AG08395 (cell line): ENCODE data around the gene RAB39A.

Experiments
- DNase-seq: peaks from one replicate; pipeline ENCODE4 v3.0.0; 2012; ENCODE audit warnings: mixed read lengths, low spot score

RAB39A gene

DNA sequence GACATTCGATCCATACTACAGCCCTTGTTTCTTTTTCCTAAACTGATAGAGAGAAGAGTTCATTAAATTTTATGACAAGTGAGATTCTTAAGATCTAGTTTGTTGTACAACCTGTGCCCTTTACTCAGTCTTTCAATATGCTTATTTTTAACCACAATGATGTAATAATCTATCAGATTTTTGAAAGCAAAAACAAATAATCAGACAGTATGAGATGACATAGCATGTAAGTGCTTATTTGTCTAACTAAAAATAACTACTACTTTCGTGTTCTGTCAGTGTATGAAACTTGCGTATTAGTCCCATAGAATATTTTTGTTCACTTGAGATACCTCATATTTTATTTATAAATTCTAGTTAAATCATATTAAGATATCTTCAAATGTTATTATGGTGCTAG lies 33.2 kb downstream of the RAB39A start:
- DNase-seq = no peak

DNA sequence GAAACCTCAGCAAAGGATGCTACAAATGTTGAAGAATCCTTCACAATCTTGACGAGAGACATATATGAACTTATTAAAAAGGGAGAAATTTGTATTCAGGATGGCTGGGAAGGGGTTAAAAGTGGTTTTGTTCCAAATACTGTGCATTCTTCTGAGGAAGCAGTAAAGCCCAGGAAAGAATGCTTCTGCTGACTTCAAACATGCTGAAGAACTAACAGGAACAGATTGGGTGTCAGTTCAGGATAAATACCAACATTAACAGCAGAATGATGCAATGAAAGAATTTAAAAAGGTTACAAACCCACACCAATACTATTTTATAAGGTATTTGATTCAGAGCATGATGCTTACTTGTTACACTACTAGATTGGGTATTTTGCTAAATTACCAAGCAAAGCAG lies 33.9 kb downstream of the RAB39A start:
- DNase-seq = no peak

DNA sequence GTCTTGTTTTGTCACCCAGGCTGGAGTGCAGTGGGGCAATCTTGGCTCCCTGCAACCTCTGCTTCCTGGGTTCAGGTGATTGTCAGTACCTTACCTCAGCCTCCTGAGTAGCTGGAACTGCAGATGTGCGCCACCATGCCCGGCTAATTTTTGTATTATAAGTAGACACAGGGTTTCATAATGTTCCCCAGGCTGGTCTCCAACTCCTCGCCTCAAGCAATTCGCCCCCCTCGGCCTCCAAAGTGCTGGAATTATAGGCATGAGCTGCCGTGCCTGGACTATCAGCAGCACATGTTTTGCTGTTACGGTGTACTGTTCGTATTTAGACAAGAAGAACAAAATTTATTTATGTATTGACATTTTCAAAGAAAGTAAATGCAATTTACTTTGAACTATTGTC lies 34.8 kb downstream of the RAB39A start:
- no peak for DNase-seq

GRCh38 chr11:107969219-107969618 lies 41.0 kb downstream of the RAB39A start:
- DNase-seq = no peak

GRCh38 chr11:107970049-107970448 lies 41.8 kb downstream of the RAB39A start:
- DNase-seq = no peak

- no peak for DNase-seq
These were observed 45.4 kb downstream of the RAB39A start for GRCh38 chr11:107973641-107974040.

DNA sequence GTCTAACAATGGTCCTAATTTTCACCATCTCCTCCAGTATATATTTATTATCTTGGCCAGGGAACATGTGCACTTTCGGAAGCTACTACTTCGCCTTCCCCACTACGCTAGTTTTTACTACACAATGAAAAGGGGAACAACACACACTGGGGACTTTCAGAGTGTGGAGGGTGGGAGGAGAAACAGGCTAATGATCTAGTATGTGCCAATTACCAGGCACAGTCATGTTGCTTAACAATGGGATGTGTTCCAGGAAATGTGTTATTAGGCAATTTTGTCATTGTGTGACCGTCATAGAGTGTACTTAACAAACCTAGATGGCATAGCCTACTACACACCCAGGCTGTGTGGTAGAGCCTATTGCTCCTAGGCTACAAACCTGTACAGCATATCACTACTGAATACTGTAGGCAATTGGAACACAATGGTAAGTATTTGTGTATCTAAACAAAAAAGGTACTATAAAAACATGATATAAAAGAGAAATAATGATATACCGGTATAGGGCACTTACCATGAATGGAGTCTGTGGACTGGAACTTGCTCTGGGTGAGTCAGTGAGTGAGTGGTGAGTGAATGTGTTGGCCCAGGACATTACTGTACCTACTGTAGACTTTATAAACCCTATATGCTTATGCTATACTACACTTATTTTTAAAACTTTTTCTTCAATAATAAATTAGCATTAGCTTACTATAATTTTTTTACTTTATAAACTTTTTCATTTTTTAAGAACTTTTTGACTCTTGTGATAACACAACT lies 60.3 kb downstream of the RAB39A start:
- no peak for DNase-seq

GRCh38 chr11:107991868-107992414 lies 63.7 kb downstream of the RAB39A start:
- DNase-seq = no peak

- DNase-seq = no peak
These were observed 67.9 kb downstream of the RAB39A start for GRCh38 chr11:107996006-107996776.

GRCh38 chr11:107998761-107999160 lies 70.5 kb downstream of the RAB39A start:
- DNase-seq = no peak

GRCh38 chr11:107999759-108000455 lies 71.7 kb downstream of the RAB39A start:
- DNase-seq = peak; percentile 37

GRCh38 chr11:108002476-108002875 lies 74.2 kb downstream of the RAB39A start:
- no peak for DNase-seq

DNA sequence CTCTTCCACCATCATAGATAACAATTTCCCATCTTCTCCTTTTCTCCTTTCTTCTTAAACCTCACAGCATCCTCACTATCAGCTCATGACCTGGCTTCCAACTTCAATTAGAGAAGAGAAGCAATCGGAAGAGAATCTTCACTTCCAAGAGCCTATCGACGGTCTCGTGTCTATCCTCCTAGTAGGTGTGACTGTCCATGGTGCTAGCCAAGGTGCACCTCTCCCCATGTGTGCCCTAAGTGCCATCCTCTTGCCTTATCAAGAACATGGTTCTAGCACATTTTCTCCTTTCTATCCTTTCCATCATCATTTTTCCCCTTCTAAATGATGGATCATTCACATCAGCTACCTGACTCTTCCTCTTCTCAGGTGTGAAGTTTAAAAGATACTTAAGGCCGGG lies 75.4 kb downstream of the RAB39A start:
- no peak for DNase-seq

- DNase-seq = no peak
These were observed 79.6 kb downstream of the RAB39A start for GRCh38 chr11:108007819-108008218.

- peak; percentile 95 for DNase-seq
These were observed 80.6 kb downstream of the RAB39A start, which contains the start of gene CUL5 for GRCh38 chr11:108008656-108009496. Gene CUL5 (plus strand): TSS chr11:108008898. CDS start chr11:108009349, 451 bp downstream.

- DNase-seq = no peak
These were observed 81.5 kb downstream of the RAB39A start for GRCh38 chr11:108009497-108010370.

- DNase-seq = no peak
These were observed 84.0 kb downstream of the RAB39A start for GRCh38 chr11:108012139-108012725.
